MCF 10A (cell line): Measurements from ENCODE around the gene PRKAB2. TPM values are rescaled to one million over a fixed set of nuclear protein-coding genes. Genes with fewer than 3 reads are reported as not detected.

Source experiments
- BruUV-seq: library from RNA; stranded (reverse); fragments of 400-500 nt; replicated peaks from 2 replicates; lab custom pipeline; 2021; lab: Mats Ljungman, UMichigan
- CTCF ChIA-PET: fragments of 300-600 bp; sonication (Branson Sonifier 250); formaldehyde crosslinking; extraction: SDS; loops from one replicate; lab custom pipeline; 2021; ENCODE audit warnings: antibody characterized with exemption, inconsistent platforms; lab: Yijun Ruan, JAX
- POLR2A ChIA-PET: fragments of 300-600, 350-650 bp; sonication (Branson Sonifier 250); formaldehyde crosslinking; extraction: SDS; loops from one replicate; lab custom pipeline; 2020; ENCODE audit warnings: antibody characterized with exemption, inconsistent platforms; lab: Yijun Ruan, JAX
- DNase-seq: peaks from one replicate; pipeline ENCODE4 v3.0.0-alpha.2; 2018; ENCODE audit not compliant: unreplicated experiment
- H3K27ac Mint-ChIP-seq: one replicate; pipeline ENCODE4 v1.8.0; 2022; ENCODE audit warnings: mild to moderate bottlenecking, low read depth, mixed read lengths; ENCODE audit not compliant: unreplicated experiment
- H3K27me3 Mint-ChIP-seq: one replicate; pipeline ENCODE4 v1.8.0; 2022; ENCODE audit warnings: mixed read lengths; ENCODE audit not compliant: insufficient read depth, unreplicated experiment
- H3K36me3 Mint-ChIP-seq: one replicate; pipeline ENCODE4 v1.8.0; 2022; ENCODE audit warnings: mild to moderate bottlenecking, moderate library complexity, mixed read lengths; ENCODE audit not compliant: insufficient read depth, unreplicated experiment
- H3K4me1 Mint-ChIP-seq: one replicate; pipeline ENCODE4 v1.8.0; 2022; ENCODE audit warnings: mixed read lengths; ENCODE audit not compliant: insufficient read depth, unreplicated experiment
- H3K4me3 Mint-ChIP-seq: one replicate; pipeline ENCODE4 v1.8.0; 2022; ENCODE audit warnings: mild to moderate bottlenecking, moderate library complexity, mixed read lengths; ENCODE audit not compliant: unreplicated experiment
- H3K9me3 Mint-ChIP-seq: one replicate; pipeline ENCODE4 v1.8.0; 2022; ENCODE audit warnings: mixed read lengths; ENCODE audit not compliant: unreplicated experiment
- intact Hi-C: fragments of 100-400 bp; cut with micrococcal nuclease; formaldehyde crosslinking; loops from 2 replicates; pipeline ENCODE4 v1.14.1; 2022
- total RNA-seq: library from RNA; stranded (reverse); gene quantifications from 2 replicates; pipeline ENCODE4 v1.2.3, GENCODE V29; 2022
- TF ChIP-seq, protein P1 (sequence below): fragments of 200-600 bp; IDR thresholded peaks from one replicate; pipeline ENCODE4 v1.8.0; 2022; ENCODE audit warnings: antibody characterized with exemption, mild to moderate bottlenecking; ENCODE audit not compliant: unreplicated experiment

PRKAB2 gene
- total RNA-seq, 1 experiment from 2014 or later = 35.1 TPM

DNA sequence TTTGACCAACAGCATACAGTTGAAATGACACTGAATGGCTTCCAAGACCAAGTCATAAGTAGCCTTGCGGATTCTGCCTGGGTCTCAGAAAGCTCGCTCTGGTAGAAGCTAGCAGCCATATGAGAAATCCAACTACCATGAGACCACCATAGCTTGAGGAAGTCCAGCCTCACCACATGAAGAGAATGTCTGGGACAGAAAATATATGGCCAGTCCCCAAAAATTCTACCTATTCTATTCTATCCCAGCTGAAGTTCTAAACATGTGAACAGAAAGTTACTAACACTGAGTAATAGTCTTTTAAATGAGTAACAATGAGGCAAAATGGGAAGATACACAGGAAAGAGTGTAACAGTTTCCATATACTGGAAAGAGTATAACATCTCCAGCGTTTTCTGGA lies 43.9 kb upstream of the PRKAB2 start:
- no TSS peak for BruUV-seq
- no peak for DNase-seq
- Mint-ChIP-seq H3K27ac (no peak overlapping the region), H3K27me3 (no peaks in the 10 kb centered on the region), H3K4me3 (no peak overlapping the region), H3K4me1 (no peaks in the 10 kb centered on the region), H3K9me3 (no peaks in the 10 kb centered on the region), H3K36me3 (no peaks in the 10 kb centered on the region)
- TF ChIP-seq, protein P1, sequence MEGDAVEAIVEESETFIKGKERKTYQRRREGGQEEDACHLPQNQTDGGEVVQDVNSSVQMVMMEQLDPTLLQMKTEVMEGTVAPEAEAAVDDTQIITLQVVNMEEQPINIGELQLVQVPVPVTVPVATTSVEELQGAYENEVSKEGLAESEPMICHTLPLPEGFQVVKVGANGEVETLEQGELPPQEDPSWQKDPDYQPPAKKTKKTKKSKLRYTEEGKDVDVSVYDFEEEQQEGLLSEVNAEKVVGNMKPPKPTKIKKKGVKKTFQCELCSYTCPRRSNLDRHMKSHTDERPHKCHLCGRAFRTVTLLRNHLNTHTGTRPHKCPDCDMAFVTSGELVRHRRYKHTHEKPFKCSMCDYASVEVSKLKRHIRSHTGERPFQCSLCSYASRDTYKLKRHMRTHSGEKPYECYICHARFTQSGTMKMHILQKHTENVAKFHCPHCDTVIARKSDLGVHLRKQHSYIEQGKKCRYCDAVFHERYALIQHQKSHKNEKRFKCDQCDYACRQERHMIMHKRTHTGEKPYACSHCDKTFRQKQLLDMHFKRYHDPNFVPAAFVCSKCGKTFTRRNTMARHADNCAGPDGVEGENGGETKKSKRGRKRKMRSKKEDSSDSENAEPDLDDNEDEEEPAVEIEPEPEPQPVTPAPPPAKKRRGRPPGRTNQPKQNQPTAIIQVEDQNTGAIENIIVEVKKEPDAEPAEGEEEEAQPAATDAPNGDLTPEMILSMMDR = no peak
- intact Hi-C loops = no loop called here
- CTCF ChIA-PET = interaction anchor here (1.5 kb wide), 1 partner anchor 43 kb away, joined by 5 read pairs; no protein-coding TSS in a partner anchor
- POLR2A ChIA-PET = no interaction called here

- H3K9me3 Mint-ChIP-seq = no peaks in the 10 kb centered on the region
- CTCF ChIA-PET = interaction anchor here (1.2 to 1.5 kb wide), 2 partner anchors 15 to 42 kb away, joined by 4 to 5 read pairs; no protein-coding TSS in a partner anchor
- no peak for DNase-seq
- POLR2A ChIA-PET = no interaction called here
- TF ChIP-seq, protein P1 = no peak
- intact Hi-C loops = no loop called here
- H3K36me3 Mint-ChIP-seq = no peaks in the 10 kb centered on the region
- no peak overlapping the region for H3K27ac Mint-ChIP-seq
- H3K4me1 Mint-ChIP-seq = no peaks in the 10 kb centered on the region
- BruUV-seq = no TSS peak
- H3K27me3 Mint-ChIP-seq = no peaks in the 10 kb centered on the region
- no peak overlapping the region for H3K4me3 Mint-ChIP-seq
Observed at GRCh38 chr1:147215540-147215916, 43.3 kb upstream of the PRKAB2 start.

- H3K27ac Mint-ChIP-seq = no peak overlapping the region
- no peak overlapping the region for H3K4me3 Mint-ChIP-seq
- intact Hi-C loops = no loop called here
- no peaks in the 10 kb centered on the region for H3K9me3 Mint-ChIP-seq
- POLR2A ChIA-PET = no interaction called here
- no peaks in the 10 kb centered on the region for H3K27me3 Mint-ChIP-seq
- no TSS peak for BruUV-seq
- TF ChIP-seq, protein P1 = no peak
- CTCF ChIA-PET = interaction anchor here (1.2 to 1.5 kb wide), 2 partner anchors 14 to 42 kb away, joined by 4 to 5 read pairs; no protein-coding TSS in a partner anchor
- H3K4me1 Mint-ChIP-seq = no peaks in the 10 kb centered on the region
- no peaks in the 10 kb centered on the region for H3K36me3 Mint-ChIP-seq
- DNase-seq = no peak
Observed at GRCh38 chr1:147214842-147215539, 42.7 kb upstream of the PRKAB2 start.

GRCh38 chr1:147214325-147214724 lies 42.1 kb upstream of the PRKAB2 start:
- Mint-ChIP-seq H3K36me3 (no peaks in the 10 kb centered on the region), H3K27ac (no peak overlapping the region), H3K9me3 (no peaks in the 10 kb centered on the region), H3K4me3 (no peak overlapping the region), H3K27me3 (no peaks in the 10 kb centered on the region), H3K4me1 (no peaks in the 10 kb centered on the region)
- intact Hi-C loops = no loop called here
- no peak for DNase-seq
- ChIA-PET POLR2A (no interaction called here), CTCF (interaction anchor here (0.6 to 1.2 kb wide), 3 partner anchors 14 to 60 kb away, joined by 3 to 5 read pairs (median 4); no protein-coding TSS in a partner anchor)
- no TSS peak for BruUV-seq
- TF ChIP-seq, protein P1 = no peak
